HG03558 (cell line): ENCODE measurements around the gene AGTRAP.

ENCODE experiments used
- ATAC-seq: cut with Tn5 transposase; IDR thresholded peaks from one replicate; pipeline ENCODE4 v1.9.1; 2021; ENCODE audit warnings: moderate number of reproducible peaks; ENCODE audit not compliant: unreplicated experiment; ENCODE audit errors: extremely low read depth

Gene AGTRAP

DNA sequence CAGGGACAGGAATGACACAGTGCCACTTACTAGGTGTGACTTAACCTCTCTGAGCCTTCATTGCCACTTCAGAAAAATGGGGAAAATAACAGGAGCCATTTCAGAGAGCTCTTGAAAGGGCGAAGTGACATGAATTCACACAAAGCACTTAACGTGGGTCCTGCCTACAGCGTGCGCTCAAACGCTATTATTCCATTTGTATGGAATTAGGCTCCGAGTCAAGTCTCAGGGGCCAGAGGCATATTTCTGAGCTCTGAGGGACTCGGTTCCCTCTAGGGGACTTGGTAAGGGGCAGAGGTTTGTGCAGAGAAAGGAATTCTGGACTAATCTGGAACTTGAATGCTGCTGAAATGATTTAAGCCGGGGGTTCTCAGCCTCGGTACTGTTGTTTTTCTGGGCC is 30.3 kb upstream of the AGTRAP start:
- ATAC-seq, result no peak

DNA sequence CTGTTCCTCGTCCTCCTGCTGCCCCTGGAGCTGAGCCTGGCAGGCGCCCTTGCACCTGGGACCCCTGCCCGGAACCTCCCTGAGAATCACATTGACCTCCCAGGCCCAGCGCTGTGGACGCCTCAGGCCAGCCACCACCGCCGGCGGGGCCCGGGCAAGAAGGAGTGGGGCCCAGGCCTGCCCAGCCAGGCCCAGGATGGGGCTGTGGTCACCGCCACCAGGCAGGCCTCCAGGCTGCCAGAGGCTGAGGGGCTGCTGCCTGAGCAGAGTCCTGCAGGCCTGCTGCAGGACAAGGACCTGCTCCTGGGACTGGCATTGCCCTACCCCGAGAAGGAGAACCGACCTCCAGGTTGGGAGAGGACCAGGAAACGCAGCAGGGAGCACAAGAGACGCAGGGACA is 29.6 kb upstream of the AGTRAP start:
- ATAC-seq, result no peak

DNA sequence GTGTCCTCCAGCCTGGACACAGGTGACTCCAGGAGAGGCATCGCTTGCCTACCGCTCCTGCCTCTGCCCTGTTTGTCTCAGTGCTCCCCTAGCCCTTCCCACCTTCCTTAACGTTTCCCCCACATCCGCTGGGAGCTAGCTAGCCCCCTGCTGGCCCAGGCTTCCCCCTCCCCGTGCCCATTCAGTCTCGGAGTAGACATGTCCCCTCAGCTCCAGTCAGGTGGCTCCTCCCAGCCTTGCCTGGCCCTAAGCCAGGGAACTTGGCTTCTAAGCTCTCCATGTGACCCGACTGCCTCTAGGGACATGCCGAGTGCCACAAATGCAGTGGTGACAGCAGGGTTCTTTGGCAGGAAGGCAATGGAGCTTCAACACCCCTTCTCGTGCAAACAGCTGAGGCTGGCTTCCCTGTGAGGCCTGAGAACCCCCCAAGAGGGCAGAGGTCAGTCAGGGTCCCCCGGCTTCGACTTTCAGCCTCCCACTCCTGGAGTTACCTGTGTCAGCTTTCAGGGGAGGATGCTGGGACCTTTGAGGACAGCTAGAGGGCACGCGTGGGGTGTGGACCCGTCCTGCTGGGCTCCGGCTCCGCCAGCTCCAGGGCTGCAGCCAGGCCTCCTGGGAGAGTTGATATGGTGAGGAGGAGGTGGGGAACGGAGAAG is 28.2 kb upstream of the AGTRAP start:
- ATAC-seq, result no peak

GRCh38 chr1:11708554-11709350 is 27.2 kb upstream of the AGTRAP start:
- no peak for ATAC-seq

- no peak for ATAC-seq
Measured at GRCh38 chr1:11711490-11711889, 24.4 kb upstream of the AGTRAP start.

- ATAC-seq, result no peak
Measured at GRCh38 chr1:11712285-11712684, 23.7 kb upstream of the AGTRAP start.

GRCh38 chr1:11713095-11713494 is 22.8 kb upstream of the AGTRAP start:
- ATAC-seq, result no peak

GRCh38 chr1:11714831-11715575 is 20.9 kb upstream of the AGTRAP start:
- ATAC-seq, result no peak

- ATAC-seq, result no peak
Measured at GRCh38 chr1:11719313-11720032, 16.5 kb upstream of the AGTRAP start.

- ATAC-seq, result no peak
Measured at GRCh38 chr1:11720033-11720376, 15.9 kb upstream of the AGTRAP start.

DNA sequence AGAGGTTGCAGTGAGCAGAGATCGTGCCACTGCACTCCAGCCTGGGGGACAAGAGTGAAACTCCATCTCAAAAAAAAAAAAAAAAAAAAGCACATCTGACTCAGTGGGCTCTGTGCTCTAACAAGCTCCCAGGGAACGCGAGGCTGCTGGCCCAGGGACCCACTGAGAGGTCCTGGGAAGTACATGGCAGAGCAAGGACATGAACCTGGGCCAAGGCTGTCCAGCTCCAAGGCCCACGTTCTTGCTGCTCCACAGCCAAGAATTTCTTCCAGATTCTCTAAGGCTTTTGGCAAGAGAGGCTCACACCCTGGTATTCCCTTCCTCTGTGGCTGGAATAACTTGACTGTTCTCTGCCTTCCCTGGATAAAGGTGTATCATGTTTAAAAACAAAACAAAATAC is 15.4 kb upstream of the AGTRAP start:
- no peak for ATAC-seq

DNA sequence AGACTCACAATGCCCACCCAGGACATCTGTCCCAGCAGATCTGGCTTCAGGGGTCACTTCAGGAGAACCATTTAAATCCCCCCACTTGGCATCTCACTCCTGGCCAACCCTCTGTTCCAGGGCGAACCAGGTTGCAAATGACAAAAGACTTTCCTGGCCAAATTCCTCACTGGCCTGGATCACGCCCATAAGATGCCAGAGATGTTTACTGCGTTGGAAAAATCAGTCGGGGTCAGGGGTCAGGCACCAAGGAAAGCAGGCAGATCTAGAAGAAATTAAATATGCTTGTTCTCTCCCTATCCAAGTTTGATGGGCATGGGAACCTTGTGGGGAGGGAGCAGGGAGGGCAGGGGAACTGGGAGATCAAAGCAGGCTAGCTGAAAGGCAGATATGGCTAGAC is 14.6 kb upstream of the AGTRAP start:
- no peak for ATAC-seq

GRCh38 chr1:11722538-11722937 is 13.4 kb upstream of the AGTRAP start:
- ATAC-seq, result no peak

DNA sequence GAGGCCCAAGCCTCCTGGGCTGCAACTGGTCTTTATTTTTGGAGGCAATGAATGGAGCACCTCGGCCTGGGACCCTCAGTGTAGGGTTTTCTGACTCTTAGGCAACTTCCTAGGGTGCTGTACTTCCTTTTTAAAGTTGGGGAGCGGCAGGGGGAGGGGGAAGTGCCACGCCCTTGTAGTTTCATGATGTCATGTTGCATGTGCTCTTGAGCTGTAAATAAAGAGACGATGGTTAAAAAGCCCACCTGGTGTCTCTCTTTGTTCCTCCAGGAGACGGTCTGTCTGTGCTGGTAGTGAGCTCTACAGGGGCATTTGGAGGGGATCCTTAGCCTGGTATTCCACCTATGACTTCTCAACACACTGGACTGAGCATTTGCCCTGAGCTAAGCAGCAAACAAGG is 10.3 kb upstream of the AGTRAP start:
- no peak for ATAC-seq

DNA sequence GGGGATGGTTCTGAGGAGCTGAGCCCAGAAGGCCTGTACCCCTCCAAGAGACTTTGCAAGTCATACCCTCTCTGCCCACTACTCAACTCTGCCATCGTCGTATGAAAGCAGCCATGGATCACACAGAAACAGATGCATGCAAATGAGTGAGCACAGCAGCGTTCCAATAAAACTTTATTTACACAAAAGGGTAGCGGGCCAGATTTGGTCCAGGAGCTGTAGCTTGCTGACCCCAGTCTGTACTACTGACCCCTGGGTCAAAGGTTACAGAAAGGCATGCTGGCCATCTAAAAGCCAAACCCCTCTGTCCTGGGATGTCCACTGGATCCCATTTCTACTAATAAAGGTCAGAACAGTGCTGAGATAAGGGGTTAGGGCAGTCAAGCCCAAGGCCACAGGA is 8.8 kb upstream of the AGTRAP start:
- no peak for ATAC-seq

GRCh38 chr1:11728126-11728806 is 7.7 kb upstream of the AGTRAP start:
- no peak for ATAC-seq

DNA sequence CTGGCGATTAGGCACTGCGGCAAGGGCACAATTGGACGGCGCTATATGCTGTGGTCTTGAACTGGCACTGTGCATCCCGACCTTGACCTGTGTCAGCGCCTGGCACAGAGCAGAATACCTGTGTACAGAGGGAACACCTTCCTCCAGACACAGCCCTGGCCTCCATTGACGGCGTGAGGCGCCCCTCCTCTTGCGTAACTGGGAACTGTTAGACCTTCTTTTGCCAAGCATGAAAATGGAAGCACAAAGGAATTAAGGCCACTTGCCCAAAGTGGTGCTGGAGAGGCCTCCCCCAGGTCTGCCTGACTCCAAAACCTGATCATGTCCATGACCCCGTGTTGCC is 6.8 kb upstream of the AGTRAP start:
- ATAC-seq, result no peak

- no peak for ATAC-seq
Measured at GRCh38 chr1:11729498-11730428, 6.2 kb upstream of the AGTRAP start.

DNA sequence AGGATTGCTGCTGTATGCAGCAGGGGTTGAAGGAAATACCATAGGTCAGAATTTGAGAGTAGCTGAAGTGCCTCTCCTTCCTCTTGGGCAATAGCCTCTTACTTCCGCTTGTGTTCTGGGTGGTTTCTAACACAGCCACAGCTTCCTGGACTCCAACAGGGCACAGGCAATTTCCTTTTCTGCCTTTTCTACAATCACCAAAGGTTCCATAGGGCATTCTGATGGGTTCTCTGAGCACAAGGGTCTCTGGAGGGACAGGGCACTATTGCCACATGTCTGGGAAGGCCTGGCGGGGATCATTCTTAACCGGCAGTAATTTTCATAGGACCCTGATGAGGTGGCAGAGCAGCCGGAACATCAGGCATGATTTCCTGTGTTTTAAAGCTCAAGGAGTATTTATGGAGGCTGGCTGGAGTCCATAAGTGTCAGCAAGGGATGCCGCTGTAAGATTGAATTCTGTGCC is 5.5 kb upstream of the AGTRAP start:
- ATAC-seq, result no peak
